SK-N-SH (cell line): Measurements from ENCODE around the gene THYN1. TPM values are rescaled to one million over a fixed set of nuclear protein-coding genes. Genes with fewer than 3 reads are reported as not detected.

ENCODE experiments used
- CTCF ChIA-PET: fragments of 300-600, 350-600 bp; formaldehyde crosslinking; extraction: SDS; loops from one replicate; lab custom pipeline; 2021; lab: Yijun Ruan, JAX
- POLR2A ChIA-PET: fragments of 350-600 bp; sonication (Branson Sonifier 250); formaldehyde crosslinking; extraction: SDS; loops from one replicate; lab custom pipeline; 2020; ENCODE audit warnings: antibody characterized with exemption, inconsistent platforms; lab: Yijun Ruan, JAX
- DNase-seq: peaks from one replicate; pipeline ENCODE4 v3.0.0; 2012
- H2AFZ ChIP-seq: fragments of 200-600 bp; sonication (generic); 2 replicates; pipeline ENCODE4 v1.8.1; 2016; ENCODE audit warnings: antibody characterized with exemption, mild to moderate bottlenecking, low read depth
- H3F3A ChIP-seq: fragments of 200-600 bp; sonication (generic); replicated peaks from 2 replicates; pipeline ENCODE3; 2016; ENCODE audit warnings: antibody characterized with exemption, mild to moderate bottlenecking; ENCODE audit not compliant: insufficient read depth
- H3K27ac ChIP-seq, 2 experiments: fragments of 200-500 bp in 1 of 2; fragments of 200-600 bp in 1 of 2; sonication (Bioruptor generic) in 1 of 2; sonication (generic), shearing (Covaris generic) in 1 of 2; 2 replicates each; pipeline versions ENCODE4 v1.5.1 to v1.6.1; 2014 to 2016; ENCODE audit warnings: low read depth in 2 of 2, inconsistent platforms in 1 of 2, low read length in 1 of 2, mild to moderate bottlenecking in 1 of 2, mixed read lengths in 1 of 2
- H3K27me3 ChIP-seq: fragments of 200-600 bp; sonication (generic), shearing (Covaris generic); 2 replicates; pipeline ENCODE4 v1.6.1; 2016; ENCODE audit warnings: mixed run types; ENCODE audit not compliant: insufficient read depth
- H3K36me3 ChIP-seq, 2 experiments: fragments of 200-500 bp in 1 of 2; fragments of 200-600 bp in 1 of 2; sonication (Bioruptor generic) in 1 of 2; sonication (generic) in 1 of 2; replicated peaks in 1 of 2; 2 replicates each; pipeline versions ENCODE3 to v1.5.1; 2014 to 2016; ENCODE audit warnings: low read length in 1 of 2, mild to moderate bottlenecking in 1 of 2; ENCODE audit not compliant: insufficient read depth in 2 of 2, control insufficient read depth in 1 of 2
- H3K4me1 ChIP-seq, 2 experiments: fragments of 200-500 bp in 1 of 2; fragments of 200-600 bp in 1 of 2; sonication (Bioruptor generic) in 1 of 2; sonication (generic), shearing (Covaris generic) in 1 of 2; 2 replicates each; pipeline versions ENCODE4 v1.5.1 to v1.6.1; 2014 to 2016; ENCODE audit warnings: low read depth in 1 of 2, low read length in 1 of 2, mixed run types in 1 of 2; ENCODE audit not compliant: insufficient read depth in 2 of 2, control insufficient read depth in 1 of 2
- H3K4me2 ChIP-seq: fragments of 200-600 bp; sonication (generic), shearing (Covaris generic); 2 replicates; pipeline ENCODE4 v1.6.1; 2017; ENCODE audit warnings: mixed run types
- H3K4me3 ChIP-seq, 2 experiments: fragments of 200-500 bp in 1 of 2; fragments of 200-600 bp in 1 of 2; sonication (Bioruptor generic) in 1 of 2; sonication (generic), shearing (Covaris generic) in 1 of 2; 2 replicates each; pipeline versions ENCODE4 v1.5.1 to v1.8.1; 2014 to 2016; ENCODE audit warnings: low read depth in 2 of 2, inconsistent platforms in 1 of 2, low read length in 1 of 2, mild to moderate bottlenecking in 1 of 2, mixed read lengths in 1 of 2, moderate library complexity in 1 of 2
- H3K79me2 ChIP-seq: fragments of 200-600 bp; sonication (generic); 2 replicates; pipeline ENCODE4 v1.8.1; 2017; ENCODE audit warnings: mild to moderate bottlenecking; ENCODE audit not compliant: insufficient read depth
- H3K9ac ChIP-seq: fragments of 200-600 bp; sonication (generic); 2 replicates; pipeline ENCODE4 v1.6.1; 2017; ENCODE audit warnings: mixed run types
- H3K9me2 ChIP-seq: fragments of 200-600 bp; sonication (generic); 2 replicates; pipeline ENCODE4 v1.6.1; 2017; ENCODE audit warnings: mixed run types
- H3K9me3 ChIP-seq: fragments of 200-600 bp; sonication (generic); 2 replicates; pipeline ENCODE4 v1.6.1; 2017; ENCODE audit warnings: mixed run types, mild to moderate bottlenecking, moderate library complexity
- H4K20me1 ChIP-seq: fragments of 200-600 bp; sonication (generic); 2 replicates; pipeline ENCODE4 v1.6.1; 2017; ENCODE audit warnings: mild to moderate bottlenecking, mixed run types; ENCODE audit not compliant: insufficient read depth
- ELF1 ChIP-seq: IDR thresholded peaks from 2 replicates; pipeline ENCODE4 v1.4.0; 2012
- FOSL2 ChIP-seq: IDR thresholded peaks from 2 replicates; pipeline ENCODE4 v1.4.0; 2012; ENCODE audit warnings: low read depth, mild to moderate bottlenecking, moderate library complexity, borderline replicate concordance
- FOXJ3 ChIP-seq: sonication (generic); formaldehyde crosslinking; IDR thresholded peaks from 2 replicates; pipeline ENCODE4 v1.5.1; 2020; ENCODE audit warnings: mild to moderate bottlenecking, missing genetic modification reagents
- GATA2 ChIP-seq: sonication (generic); formaldehyde crosslinking; IDR thresholded peaks from 2 replicates; pipeline ENCODE4 v1.5.0; 2020; ENCODE audit warnings: mild to moderate bottlenecking, missing genetic modification reagents
- IRF3 ChIP-seq: fragments of 150-350 bp; IDR thresholded peaks from 2 replicates; pipeline ENCODE4 v1.6.1; 2016; ENCODE audit warnings: mild to moderate bottlenecking, low read depth, low read length
- JUND ChIP-seq: IDR thresholded peaks from 2 replicates; pipeline ENCODE4 v1.4.0; 2012
- MAX ChIP-seq: IDR thresholded peaks from 2 replicates; pipeline ENCODE4 v1.4.0; 2012; ENCODE audit warnings: low read depth
- MEF2A ChIP-seq: IDR thresholded peaks from 2 replicates; pipeline ENCODE4 v1.4.0; 2012; ENCODE audit warnings: low read depth, borderline replicate concordance
- MXI1 ChIP-seq: IDR thresholded peaks from 2 replicates; pipeline ENCODE4 v1.6.1; 2012; ENCODE audit warnings: mild to moderate bottlenecking, low read depth, low read length, improper control_type of control experiment
- PBX3 ChIP-seq: IDR thresholded peaks from 2 replicates; pipeline ENCODE4; 2012
- TAF1 ChIP-seq: IDR thresholded peaks from 2 replicates; pipeline ENCODE4 v1.6.1; 2012; ENCODE audit warnings: low read depth, mild to moderate bottlenecking, low read length, moderate library complexity, borderline replicate concordance
- TCF12 ChIP-seq: IDR thresholded peaks from 2 replicates; pipeline ENCODE4 v1.4.0; 2012
- YY1 ChIP-seq: IDR thresholded peaks from 2 replicates; pipeline ENCODE4 v1.4.0; 2012; ENCODE audit warnings: low read depth, mild to moderate bottlenecking
- WGBS: methylation state at CpG from one replicate; pipeline ENCODE4 v1.1.6; 2017; ENCODE audit warnings: low lambda C conversion rate; 5-methylcytosine and 5-hydroxymethylcytosine counted together
- polyA plus RNA-seq, 3 experiments: library from polyadenylated mRNA; depleted of rRNA; stranded (reverse); fragments of >200 nt; gene quantifications; 2 replicates each; pipeline ENCODE4 v1.2.3, GENCODE V29; 2012
- TF ChIP-seq, protein P1 (sequence below): IDR thresholded peaks from 2 replicates; pipeline ENCODE4 v1.4.0; 2012; ENCODE audit warnings: low read depth, borderline replicate concordance

THYN1 gene
- polyA plus RNA-seq, 1 of the 3 experiments (the other 2 are of a cell fraction) = 61.8 TPM

DNA sequence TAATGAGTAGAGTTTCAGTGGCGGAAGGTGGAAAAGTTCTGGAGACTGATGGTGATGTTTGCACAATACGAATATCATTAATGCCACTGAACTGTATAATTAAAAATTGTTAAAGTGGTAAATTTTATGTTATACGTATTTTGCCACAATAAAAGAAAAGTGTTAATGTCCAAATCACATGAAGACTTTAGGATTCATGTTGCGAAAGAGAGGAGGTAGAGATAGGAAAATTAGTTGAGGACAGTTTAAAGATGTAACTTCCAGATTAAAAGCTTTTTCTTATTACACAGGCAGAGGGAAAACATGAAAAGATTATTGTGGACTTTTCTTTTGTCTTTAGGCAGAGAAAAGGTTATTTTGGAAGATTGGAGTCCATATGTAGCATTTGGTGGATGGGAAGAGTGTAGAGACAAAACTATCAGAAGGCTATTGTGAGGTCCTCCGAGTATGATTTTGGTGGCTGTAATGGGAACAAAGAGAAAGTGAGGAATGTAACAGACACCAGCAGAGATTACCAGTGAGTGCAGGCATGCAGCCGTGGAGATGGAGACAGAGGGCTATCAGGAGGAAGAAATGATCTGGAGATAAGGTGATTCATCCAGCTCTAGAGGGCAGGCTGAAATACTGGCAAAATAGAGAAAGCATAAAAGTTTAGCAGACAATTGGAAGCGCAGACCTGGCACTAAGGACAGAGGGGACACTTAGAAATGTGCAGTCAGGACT lies 16.2 kb downstream of the THYN1 start:
- WGBS = 65% methylated on average over 7 of the region's 7 CpGs
- H3K79me2 ChIP-seq = peaks cover 39% of the 10 kb centered on the region
- no peaks in the 10 kb centered on the region for H4K20me1 ChIP-seq
- H3K4me3 ChIP-seq = peak overlapping the region in 1 of 2 experiments; percentile 30; a peak in 2 of 4 replicates
- POLR2A ChIA-PET = no interaction called here
- H3K4me2 ChIP-seq = peak overlapping the region; percentile 70
- TF ChIP-seq TAF1 = peak; percentile 19; the same call in 1 of the 2 replicates
- TF ChIP-seq ELF1 = no peak
- no peak for TF ChIP-seq YY1
- no peak for TF ChIP-seq FOXJ3
- peak; percentile 68; the same call in 1 of the 2 replicates for TF ChIP-seq MAX
- TF ChIP-seq PBX3 = peak; percentile 47; the same call in 1 of the 2 replicates
- peak; percentile 75 for TF ChIP-seq JUND
- peak; percentile 53 for TF ChIP-seq TCF12
- TF ChIP-seq FOSL2 = peak; percentile 87
- TF ChIP-seq, all 33 proteins: peak for 6
- Histone ChIP-seq H3K27ac (peak overlapping the region; percentile 31 to 83; a peak in 3 of 4 replicates), H3K9me3 (no peaks in the 10 kb centered on the region), H3K9ac (peak overlapping the region; percentile 53; the same call in 1 of the 2 replicates), H3K36me3 (peaks cover 24 to 48% of the 10 kb centered on the region in 2 experiments), H3K4me1 (peaks cover 3 to 28% of the 10 kb centered on the region in 2 experiments; a peak in 3 of 4 replicates), H3F3A (peaks cover 17% of the 10 kb centered on the region), H2AFZ (peak overlapping the region; percentile 2; the same call in 1 of the 2 replicates), H3K27me3 (no peaks in the 10 kb centered on the region), H3K9me2 (no peaks in the 10 kb centered on the region)
- CTCF ChIA-PET = no interaction called here
- peak; percentile 49 for DNase-seq

DNA sequence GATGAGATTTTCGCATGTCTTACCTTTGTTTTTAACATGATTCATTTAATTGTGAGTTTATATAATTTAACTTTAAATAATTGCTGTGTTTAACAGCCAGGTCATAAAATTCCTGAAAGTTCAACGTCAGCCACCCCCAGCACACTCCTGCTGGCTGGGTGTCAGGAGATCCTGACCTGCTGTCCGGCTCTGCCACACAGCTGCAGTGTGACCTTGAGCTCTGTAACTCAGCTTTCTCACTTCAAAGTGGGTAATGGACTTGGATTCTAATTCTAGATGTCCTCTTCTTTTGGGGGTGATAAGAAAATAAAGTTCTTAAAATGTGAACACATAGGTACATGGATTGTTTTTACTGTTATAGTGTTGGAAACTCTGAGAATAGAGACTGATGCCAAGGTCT lies 17.8 kb downstream of the THYN1 start:
- no peaks in the 10 kb centered on the region for H3K27me3 ChIP-seq
- POLR2A ChIA-PET = no interaction called here
- peaks cover 3 to 42% of the 10 kb centered on the region in 2 experiments; a peak in 3 of 4 replicates for H3K4me1 ChIP-seq
- H3K4me3 ChIP-seq = no peak overlapping the region
- peaks cover 16 to 36% of the 10 kb centered on the region in 2 experiments for H3K36me3 ChIP-seq
- H3K9ac ChIP-seq = no peak overlapping the region
- no peak overlapping the region for H2AFZ ChIP-seq
- peaks cover 55% of the 10 kb centered on the region for H3K79me2 ChIP-seq
- H3K4me2 ChIP-seq = no peak overlapping the region
- no peaks in the 10 kb centered on the region for H3K9me3 ChIP-seq
- H3K9me2 ChIP-seq = no peaks in the 10 kb centered on the region
- peaks cover 17% of the 10 kb centered on the region for H3F3A ChIP-seq
- 97% methylated on average over 3 of the region's 3 CpGs for WGBS
- H4K20me1 ChIP-seq = 0 out of 2 replicates have a peak, but pooled peaks cover 4% of the 10 kb centered on the region
- TF ChIP-seq IRF3 (no peak), YY1 (no peak), GATA2 (no peak), PBX3 (no peak), TCF12 (no peak), MAX (no peak), MXI1 (no peak), MEF2A (no peak)
- TF ChIP-seq, protein P1, sequence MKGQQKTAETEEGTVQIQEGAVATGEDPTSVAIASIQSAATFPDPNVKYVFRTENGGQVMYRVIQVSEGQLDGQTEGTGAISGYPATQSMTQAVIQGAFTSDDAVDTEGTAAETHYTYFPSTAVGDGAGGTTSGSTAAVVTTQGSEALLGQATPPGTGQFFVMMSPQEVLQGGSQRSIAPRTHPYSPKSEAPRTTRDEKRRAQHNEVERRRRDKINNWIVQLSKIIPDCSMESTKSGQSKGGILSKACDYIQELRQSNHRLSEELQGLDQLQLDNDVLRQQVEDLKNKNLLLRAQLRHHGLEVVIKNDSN = no peak
- TF ChIP-seq, all 33 proteins: peak for 0
- no peak overlapping the region for H3K27ac ChIP-seq
- no peak for DNase-seq
- CTCF ChIA-PET = interaction anchor here (0.8 kb wide), 2 partner anchors 11 to 41 kb away, joined by 3 to 4 read pairs; partner anchors contain the start of genes GLB1L3 and VPS26B
